Erythroblast (primary cell): ENCODE data around the gene IRF9.

Source experiments
- GATA1 ChIP-seq: IDR thresholded peaks from 2 replicates; pipeline ENCODE4 v1.6.1; 2011; ENCODE audit warnings: low read depth, mild to moderate bottlenecking, control low read depth, low read length, moderate library complexity
- POLR2A ChIP-seq: IDR thresholded peaks from 2 replicates; pipeline ENCODE4 v1.6.1; 2011; ENCODE audit warnings: mild to moderate bottlenecking, low read length

- TF ChIP-seq POLR2A (no peak), GATA1 (no peak)
Observed at GRCh38 chr14:24186831-24187538, 25.9 kb downstream of the IRF9 start.
